SHP77 treated with DMSO at 0.1 percent for 48 hours (cell line): ENCODE measurements around the gene LECT2.

Experiments used
- DNase-seq: peaks from one replicate; lab custom pipeline; 2025; lab: John Stamatoyannopoulos, UW

The LECT2 gene

GRCh38 chr5:135978212-135978631, 23.4 kb upstream of the LECT2 start:
- DNase-seq: no peak

GRCh38 chr5:135977375-135977928, 22.7 kb upstream of the LECT2 start:
- no peak for DNase-seq

GRCh38 chr5:135976216-135976615, 21.4 kb upstream of the LECT2 start:
- DNase-seq: no peak

GRCh38 chr5:135975122-135975521, 20.3 kb upstream of the LECT2 start:
- DNase-seq: no peak

- DNase-seq: no peak
Measured at GRCh38 chr5:135974021-135974600, 19.3 kb upstream of the LECT2 start.

GRCh38 chr5:135973323-135974020, 18.7 kb upstream of the LECT2 start:
- no peak for DNase-seq

GRCh38 chr5:135971701-135972100, 16.9 kb upstream of the LECT2 start:
- no peak for DNase-seq

- DNase-seq: no peak
Measured at GRCh38 chr5:135966790-135967189, 12.0 kb upstream of the LECT2 start.

GRCh38 chr5:135966165-135966564, 11.4 kb upstream of the LECT2 start:
- DNase-seq: no peak

GRCh38 chr5:135965504-135965903, 10.7 kb upstream of the LECT2 start:
- no peak for DNase-seq

GRCh38 chr5:135964670-135965320, 10.0 kb upstream of the LECT2 start:
- DNase-seq: no peak

- DNase-seq: no peak
Measured at GRCh38 chr5:135955525-135955924, 742 bp upstream of the LECT2 start.

GRCh38 chr5:135953850-135954249, 933 bp downstream of the LECT2 start:
- no peak for DNase-seq

GRCh38 chr5:135952683-135953082, 2.1 kb downstream of the LECT2 start:
- no peak for DNase-seq

- no peak for DNase-seq
Measured at GRCh38 chr5:135951807-135952206, 3.0 kb downstream of the LECT2 start.

- no peak for DNase-seq
Measured at GRCh38 chr5:135951257-135951656, 3.5 kb downstream of the LECT2 start.

GRCh38 chr5:135950611-135951010, 4.2 kb downstream of the LECT2 start:
- no peak for DNase-seq

GRCh38 chr5:135944967-135945560, 9.7 kb downstream of the LECT2 start:
- peak; percentile 65 for DNase-seq

GRCh38 chr5:135944564-135944963, 10.2 kb downstream of the LECT2 start:
- no peak for DNase-seq

- no peak for DNase-seq
Measured at GRCh38 chr5:135942202-135942771, 12.5 kb downstream of the LECT2 start.

- DNase-seq: no peak
Measured at GRCh38 chr5:135941711-135942110, 13.1 kb downstream of the LECT2 start.

- DNase-seq: no peak
Measured at GRCh38 chr5:135937245-135937911, 17.4 kb downstream of the LECT2 start.
